H1 (cell line): ENCODE data around the gene MDFI. TPM values are rescaled to one million over a fixed set of nuclear protein-coding genes. Genes with fewer than 3 reads are reported as not detected.

ENCODE experiments used
- CTCF ChIA-PET: fragments of 300-600 bp; sonication (Branson Sonifier 250); formaldehyde crosslinking; loops from one replicate; lab custom pipeline; 2021; ENCODE audit not compliant: partially characterized antibody; lab: Charles Lee
- POLR2A ChIA-PET: fragments of 300-600 bp; sonication (Branson Sonifier 250); formaldehyde crosslinking; loops from one replicate; lab custom pipeline; 2021; ENCODE audit warnings: inconsistent platforms; ENCODE audit not compliant: partially characterized antibody; lab: Charles Lee
- DNase-seq, 2 experiments: peaks; one replicate each; pipeline versions ENCODE4 v3.0.0 to v3.0.0-alpha.2; 2010 to 2022; ENCODE audit warnings: low spot score in 2 of 2, low read depth in 1 of 2, mixed read lengths in 1 of 2
- FAIRE-seq: peaks from 2 replicates; lab custom pipeline; 2011; peaks lifted over from hg19 to GRCh38; lab: Jason Lieb, UNC
- H2AFZ ChIP-seq: 2 replicates; pipeline ENCODE4 v1.8.1; 2012; ENCODE audit warnings: low read length, inconsistent platforms
- H2AK5ac ChIP-seq: 2 replicates; pipeline ENCODE4 v1.6.1; 2013; ENCODE audit warnings: low read depth, low read length
- H2BK120ac ChIP-seq: replicated peaks from 2 replicates; pipeline ENCODE3; 2013; ENCODE audit warnings: low read depth, low read length, inconsistent platforms
- H2BK12ac ChIP-seq: 2 replicates; pipeline ENCODE4 v1.6.1; 2013; ENCODE audit warnings: low read depth, low read length
- H2BK15ac ChIP-seq: 2 replicates; pipeline ENCODE4 v1.6.1; 2013; ENCODE audit warnings: low read length
- H2BK20ac ChIP-seq: 2 replicates; pipeline ENCODE4 v1.6.1; 2013; ENCODE audit warnings: low read length
- H2BK5ac ChIP-seq: 2 replicates; pipeline ENCODE4 v1.6.1; 2013; ENCODE audit warnings: low read depth, low read length
- H3K14ac ChIP-seq: 2 replicates; pipeline ENCODE4 v1.6.1; 2013; ENCODE audit warnings: inconsistent platforms; ENCODE audit not compliant: insufficient read length
- H3K18ac ChIP-seq: 2 replicates; pipeline ENCODE4 v1.6.1; 2013; ENCODE audit warnings: low read length; ENCODE audit errors: extremely low read depth
- H3K23ac ChIP-seq: 2 replicates; pipeline ENCODE4 v1.6.1; 2013; ENCODE audit warnings: inconsistent platforms; ENCODE audit not compliant: insufficient read length
- H3K23me2 ChIP-seq: 2 replicates; pipeline ENCODE4 v1.6.1; 2013; ENCODE audit warnings: low read depth, low read length
- H3K27ac ChIP-seq: 2 replicates; pipeline ENCODE4 v1.6.1; 2011; ENCODE audit warnings: low read depth, low read length, inconsistent platforms
- H3K27me3 ChIP-seq, 4 experiments: replicated peaks in 1 of 4; 1 replicate in 1 of 4; 2 replicates in 3 of 4; pipeline versions ENCODE4 v1.6.1 to v1.8.1; 2011 to 2013; ENCODE audit warnings: low read length in 3 of 4, mild to moderate bottlenecking in 3 of 4, inconsistent platforms in 2 of 4, mixed read lengths in 2 of 4, moderate library complexity in 1 of 4; ENCODE audit not compliant: control insufficient read depth in 3 of 4, insufficient read depth in 3 of 4; ENCODE audit errors: extremely low read depth in 1 of 4
- H3K36me3 ChIP-seq, 4 experiments: 2 replicates each; pipeline versions ENCODE4 v1.6.1 to v1.8.1; 2011 to 2013; ENCODE audit warnings: mild to moderate bottlenecking in 4 of 4, low read length in 3 of 4, moderate library complexity in 2 of 4, control low read depth in 1 of 4, inconsistent platforms in 1 of 4; ENCODE audit not compliant: insufficient read depth in 4 of 4, control insufficient read depth in 2 of 4
- H3K4ac ChIP-seq: replicated peaks from 2 replicates; pipeline ENCODE3; 2013; ENCODE audit warnings: low read length, low read depth, mixed read lengths, inconsistent platforms; ENCODE audit not compliant: insufficient read length
- H3K4me1 ChIP-seq, 4 experiments: replicated peaks in 1 of 4; 1 replicate in 1 of 4; 2 replicates in 3 of 4; pipeline versions ENCODE4 v1.6.1 to v1.8.1; 2011 to 2013; ENCODE audit warnings: low read length in 3 of 4, inconsistent platforms in 2 of 4, mixed read lengths in 1 of 4; ENCODE audit not compliant: insufficient read depth in 4 of 4, control insufficient read depth in 3 of 4
- H3K4me2 ChIP-seq, 2 experiments: 2 replicates each; pipeline versions ENCODE4 v1.6.1 to v1.8.1; 2011 to 2013; ENCODE audit warnings: low read depth in 2 of 2, low read length in 2 of 2, control low read depth in 1 of 2, inconsistent platforms in 1 of 2, mild to moderate bottlenecking in 1 of 2; ENCODE audit not compliant: insufficient read depth in 1 of 2
- H3K4me3 ChIP-seq, 4 experiments: fragments of 200-600, 300-600 bp in 1 of 4; sonication (generic), shearing (Covaris generic), sonication (Bioruptor Twin) in 1 of 4; 2 replicates each; pipeline versions ENCODE4 v1.5.1 to v1.8.1; 2011 to 2016; ENCODE audit warnings: low read length in 4 of 4, low read depth in 3 of 4, control low read depth in 2 of 4, inconsistent platforms in 2 of 4, mild to moderate bottlenecking in 2 of 4, mixed read lengths in 1 of 4, moderate library complexity in 1 of 4; ENCODE audit not compliant: insufficient read depth in 2 of 4; ENCODE audit errors: extremely low read depth in 1 of 4
- H3K56ac ChIP-seq: replicated peaks from 2 replicates; pipeline ENCODE3; 2013; ENCODE audit warnings: low read depth, mild to moderate bottlenecking, mixed read lengths, low read length, inconsistent platforms; ENCODE audit not compliant: insufficient read length
- H3K79me1 ChIP-seq: 2 replicates; pipeline ENCODE4 v1.6.1; 2013; ENCODE audit warnings: low read depth, low read length, control low read depth
- H3K79me2 ChIP-seq, 2 experiments: 2 replicates each; pipeline versions ENCODE4 v1.6.1 to v1.8.1; 2012 to 2013; ENCODE audit warnings: low read length in 2 of 2, mild to moderate bottlenecking in 2 of 2, inconsistent platforms in 1 of 2; ENCODE audit not compliant: insufficient read depth in 2 of 2, control insufficient read depth in 1 of 2
- H3K9ac ChIP-seq, 4 experiments: replicated peaks in 1 of 4; 1 replicate in 1 of 4; 2 replicates in 3 of 4; pipeline versions ENCODE4 v1.6.1 to v1.8.1; 2011 to 2013; ENCODE audit warnings: low read depth in 3 of 4, low read length in 3 of 4, control low read depth in 2 of 4, mild to moderate bottlenecking in 2 of 4, moderate library complexity in 2 of 4, inconsistent platforms in 1 of 4; ENCODE audit errors: extremely low read depth in 1 of 4
- H3K9me3 ChIP-seq, 2 experiments: 2 replicates each; pipeline versions ENCODE4 v1.6.1 to v1.8.1; 2012 to 2013; ENCODE audit warnings: mild to moderate bottlenecking in 2 of 2, moderate library complexity in 2 of 2, control low read depth in 1 of 2, inconsistent platforms in 1 of 2, low read depth in 1 of 2, low read length in 1 of 2, mixed read lengths in 1 of 2; ENCODE audit not compliant: insufficient read depth in 2 of 2
- H4K20me1 ChIP-seq, 2 experiments: replicated peaks in 1 of 2; 2 replicates each; pipeline versions ENCODE3 to v1.8.1; 2011 to 2013; ENCODE audit warnings: inconsistent platforms in 2 of 2, low read length in 2 of 2, mild to moderate bottlenecking in 1 of 2; ENCODE audit not compliant: insufficient read depth in 2 of 2, control insufficient read depth in 1 of 2
- H4K5ac ChIP-seq: 2 replicates; pipeline ENCODE4 v1.6.1; 2013; ENCODE audit warnings: low read length, low read depth, mixed read lengths, inconsistent platforms; ENCODE audit not compliant: insufficient read length
- H4K8ac ChIP-seq: 2 replicates; pipeline ENCODE4 v1.8.0; 2013; ENCODE audit warnings: mild to moderate bottlenecking, moderate library complexity, low read length, inconsistent platforms; ENCODE audit not compliant: insufficient read depth; ENCODE audit errors: extremely low read depth
- H4K91ac ChIP-seq: replicated peaks from 2 replicates; pipeline ENCODE3; 2013; ENCODE audit warnings: low read length, mixed read lengths, inconsistent platforms; ENCODE audit not compliant: insufficient read length
- ASH2L ChIP-seq: fragments of 200-600, 300-600 bp; sonication (generic); IDR thresholded peaks from one replicate; pipeline ENCODE4 v1.7.1; 2017; ENCODE audit warnings: low read length
- BACH1 ChIP-seq: IDR thresholded peaks from 2 replicates; pipeline ENCODE4 v1.6.1; 2012; ENCODE audit warnings: low read length, improper control_type of control experiment
- EGR1 ChIP-seq: IDR thresholded peaks from 2 replicates; pipeline ENCODE4 v1.6.1; 2011; ENCODE audit warnings: low read depth, low read length, borderline replicate concordance
- EP300 ChIP-seq, 2 experiments: IDR thresholded peaks; 1 replicate in 1 of 2; 2 replicates in 1 of 2; pipeline ENCODE4 v1.6.1; 2011 to 2012; ENCODE audit warnings: low read depth in 2 of 2, low read length in 2 of 2, mild to moderate bottlenecking in 2 of 2, borderline replicate concordance in 1 of 2, inconsistent platforms in 1 of 2, moderate library complexity in 1 of 2
- HDAC2 ChIP-seq, 2 experiments: fragments of 300-600 bp in 1 of 2; sonication (generic) in 1 of 2; IDR thresholded peaks; 2 replicates each; pipeline ENCODE4 v1.6.1; 2011 to 2012; ENCODE audit warnings: low read depth in 2 of 2, low read length in 2 of 2, mild to moderate bottlenecking in 2 of 2, moderate library complexity in 2 of 2, borderline replicate concordance in 1 of 2, inconsistent platforms in 1 of 2
- KDM4A ChIP-seq: IDR thresholded peaks from one replicate; pipeline ENCODE4 v1.7.1; 2012; ENCODE audit warnings: low read depth, mild to moderate bottlenecking, moderate library complexity, low read length, inconsistent platforms; ENCODE audit not compliant: severe bottlenecking
- MAX ChIP-seq: IDR thresholded peaks from 2 replicates; pipeline ENCODE4 v1.6.1; 2012; ENCODE audit warnings: inconsistent platforms
- NANOG ChIP-seq: IDR thresholded peaks from 2 replicates; pipeline ENCODE4 v1.6.1; 2011; ENCODE audit warnings: low read length, low read depth, mild to moderate bottlenecking, inconsistent platforms; ENCODE audit not compliant: insufficient read depth, poor library complexity, severe bottlenecking
- POLR2AphosphoS5 ChIP-seq: IDR thresholded peaks from 2 replicates; pipeline ENCODE4 v1.6.1; 2011; ENCODE audit warnings: low read depth, low read length
- TCF12 ChIP-seq: IDR thresholded peaks from 2 replicates; pipeline ENCODE4 v1.6.1; 2011; ENCODE audit warnings: low read depth, mild to moderate bottlenecking, low read length
- YY1 ChIP-seq: IDR thresholded peaks from 2 replicates; pipeline ENCODE4 v1.6.1; 2011; ENCODE audit warnings: low read depth, mild to moderate bottlenecking, low read length
- WGBS, 2 experiments: shearing (Covaris generic) in 1 of 2; methylation state at CpG; one replicate each; pipeline versions ENCODE4 v1.1.6 to v1.1.7; 2013 to 2015; ENCODE audit warnings: low lambda C conversion rate in 2 of 2, mixed read lengths in 2 of 2, inconsistent platforms in 1 of 2, low coverage in 1 of 2, missing lambda C conversion rate in 1 of 2; ENCODE audit not compliant: insufficient replicate concordance in 2 of 2, insufficient coverage in 1 of 2, insufficient read length in 1 of 2; ENCODE audit errors: extremely low coverage in 1 of 2, missing lambda C conversion rate in 1 of 2; 5-methylcytosine and 5-hydroxymethylcytosine counted together
- polyA plus RNA-seq, 7 experiments: library from polyadenylated mRNA; depleted of rRNA in 3 of 7; stranded (reverse) in 5 of 7; unstranded in 2 of 7; fragments of >200 nt in 5 of 7; fragments of 200-250 nt in 2 of 7; gene quantifications; 1 replicate in 5 of 7; 2 replicates in 1 of 7; 4 replicates in 1 of 7; pipeline versions ENCODE4 v1.2.1 to v1.2.3, GENCODE V29; 2011 to 2013; ENCODE audit warnings: missing spikeins in 2 of 7, mixed read lengths in 2 of 7
- total RNA-seq: library from RNA; stranded (reverse); fragmentation: NEBNext Ultra II Directional; extraction: Animal tissue kit (Norgen Biotek cat#: 25700); gene quantifications from 2 replicates; pipeline ENCODE4 v1.2.1, GENCODE V29; 2021

Gene MDFI
- total and polyA plus RNA-seq, 2 of the 8 experiments (the other 6 are each of a cell fraction or from before 2014, with no cell fraction given), result 41.0 to 65.6 TPM

GRCh38 chr6:41626917-41627316 lies 11.4 kb upstream of the MDFI start:
- H3K18ac ChIP-seq, result no peak overlapping the region
- 95% methylated on average over 8 of the region's 8 CpGs; no CpG with 5 or more reads in 1 of the 2 experiments for WGBS, 2 experiments
- no peaks in the 10 kb centered on the region; a peak in 3 of 7 replicates for H3K4me1 ChIP-seq
- H3K56ac ChIP-seq, result no peak overlapping the region
- no peak overlapping the region for H3K4ac ChIP-seq
- H2BK12ac ChIP-seq, result 0 out of 2 replicates have a peak overlapping the region, but pooled peaks have one; percentile 5
- no peak overlapping the region for H2BK120ac ChIP-seq
- no peak overlapping the region for H2BK5ac ChIP-seq
- no peak overlapping the region for H4K8ac ChIP-seq
- H3K9me3 ChIP-seq, result no peaks in the 10 kb centered on the region
- H3K23ac ChIP-seq, result no peak overlapping the region
- no peak overlapping the region for H3K9ac ChIP-seq
- no peaks in the 10 kb centered on the region for H3K79me1 ChIP-seq
- no peak overlapping the region for H2BK15ac ChIP-seq
- H4K20me1 ChIP-seq, result no peaks in the 10 kb centered on the region
- H4K91ac ChIP-seq, result no peak overlapping the region
- no peak overlapping the region for H3K14ac ChIP-seq
- no peak for TF ChIP-seq KDM4A
- TF ChIP-seq NANOG, result no peak
- TF ChIP-seq TCF12, result no peak
- no peak for TF ChIP-seq YY1
- TF ChIP-seq BACH1, result no peak
- no peak for TF ChIP-seq ASH2L
- TF ChIP-seq POLR2AphosphoS5, result no peak
- no peak for TF ChIP-seq HDAC2 (IDR thresholded peaks at IDR 0.05; ENCODE audit: borderline replicate concordance in 1 of 2, low read depth in 2 of 2, low read length in 2 of 2)
- no peak for TF ChIP-seq EGR1
- no peak for TF ChIP-seq EP300 (IDR thresholded peaks at IDR 0.05; ENCODE audit: borderline replicate concordance in 1 of 2, low read depth in 2 of 2, low read length in 2 of 2)
- no peak for TF ChIP-seq MAX
- no peak for FAIRE-seq
- H3K27me3 ChIP-seq, result no peaks in the 10 kb centered on the region
- DNase-seq, result no peak
- H2AFZ ChIP-seq, result no peak overlapping the region
- H2AK5ac ChIP-seq, result no peak overlapping the region
- H3K79me2 ChIP-seq, result no peaks in the 10 kb centered on the region
- H3K23me2 ChIP-seq, result no peaks in the 10 kb centered on the region
- no peak overlapping the region for H3K27ac ChIP-seq
- no peak overlapping the region for H2BK20ac ChIP-seq
- no peak overlapping the region for H3K4me2 ChIP-seq
- H3K36me3 ChIP-seq, result no peaks in the 10 kb centered on the region
- no peak overlapping the region for H3K4me3 ChIP-seq
- ChIA-PET CTCF (interaction anchor here (0.6 to 1.4 kb wide), 7 partner anchors 11 to 258 kb away, joined by 3 to 8 read pairs (median 3); no protein-coding TSS in a partner anchor), POLR2A (no interaction called here)
- H4K5ac ChIP-seq, result no peak overlapping the region
